ENCODE data around the gene MDM4.
"Not testable (repeated sequence)": the region's sequence is repeated elsewhere in the genome, so short reads cannot be mapped to it uniquely, and the experiment has no call there.

Gene MDM4

DNA sequence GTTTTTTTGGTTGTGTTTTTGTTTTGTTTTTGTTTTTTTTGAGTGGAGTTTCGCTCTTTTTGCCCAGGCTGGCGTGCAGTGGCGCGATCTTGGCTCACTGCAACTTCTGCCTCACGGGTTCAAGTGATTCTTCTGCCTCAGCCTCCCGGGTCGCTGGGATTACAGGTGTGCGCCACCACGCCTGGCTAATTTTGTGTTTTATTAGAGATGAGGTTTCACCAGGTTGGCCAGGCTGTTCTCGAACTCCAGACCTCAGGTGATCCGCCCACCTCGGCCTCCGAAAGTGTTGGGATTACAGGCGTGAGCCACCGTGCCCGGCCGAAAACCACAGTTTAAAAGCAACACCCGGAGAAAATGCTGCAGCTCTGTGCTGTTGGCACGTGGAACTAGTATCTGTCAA, 1.2 kb downstream of the MDM4 start:
- not testable (repeated sequence) for DNase-seq (ENCODE audit: low spot score)

GRCh38 chr1:204520834-204521709, 4.9 kb downstream of the MDM4 start:
- no peak for DNase-seq (ENCODE audit: low spot score)

DNA sequence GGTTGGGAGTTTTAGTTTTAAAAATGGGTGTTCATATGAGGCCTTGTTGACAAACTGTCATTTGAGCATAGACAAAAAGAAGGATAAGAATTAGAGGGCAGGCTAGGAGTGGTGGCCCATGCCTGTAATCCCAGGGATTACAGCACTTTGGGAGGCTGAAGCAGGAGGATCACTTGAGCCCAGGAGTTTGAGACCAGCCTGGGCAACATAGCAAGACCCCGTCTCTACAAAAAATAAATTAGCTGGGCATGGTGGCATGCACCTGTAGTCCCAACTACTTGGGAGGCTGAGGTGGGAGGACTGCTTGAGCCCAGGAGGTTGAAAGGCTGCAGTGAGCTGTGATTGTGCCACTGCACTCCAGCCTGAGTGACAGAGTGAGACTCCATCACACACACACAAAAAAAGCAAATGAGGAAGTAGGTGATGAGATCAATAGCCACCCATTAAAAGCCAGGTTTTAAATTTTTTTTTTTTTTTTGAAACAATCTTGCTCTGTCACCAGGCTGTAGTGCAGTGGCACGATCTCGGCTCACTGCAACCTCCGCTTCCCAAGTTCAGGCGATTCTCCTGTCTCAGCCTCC, 5.8 kb downstream of the MDM4 start:
- not testable (repeated sequence) for DNase-seq (ENCODE audit: low spot score)

DNA sequence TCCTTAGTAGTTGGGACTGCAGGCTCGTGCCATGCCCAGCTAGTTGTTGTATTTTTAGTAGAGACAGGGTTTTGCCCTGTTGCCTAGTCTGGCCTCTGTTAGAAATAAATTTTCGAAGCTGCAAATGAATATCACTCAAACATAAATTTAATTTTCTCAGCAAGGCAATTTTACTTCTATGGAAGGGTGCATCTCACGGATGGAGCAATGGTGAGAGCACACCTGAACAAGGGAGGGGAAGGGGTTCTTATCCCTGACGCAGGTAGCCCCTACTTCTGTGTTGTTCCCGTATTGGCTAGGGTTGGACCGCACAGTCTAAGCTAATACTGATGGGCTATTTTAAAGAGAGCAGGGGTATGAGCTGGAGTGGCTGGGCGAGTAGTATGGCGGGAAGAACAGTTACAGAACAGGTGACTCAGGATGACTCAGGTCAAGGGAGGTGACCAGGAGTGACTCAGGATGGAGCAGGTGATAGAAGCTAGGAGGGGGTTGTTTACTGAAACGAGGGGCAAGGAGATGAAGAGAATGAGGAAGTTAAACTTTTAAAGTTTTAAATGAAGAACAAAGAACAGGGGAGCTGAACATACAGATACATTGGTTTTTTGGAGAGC, 7.5 kb downstream of the MDM4 start:
- no peak for DNase-seq (ENCODE audit: low spot score)

GRCh38 chr1:204524986-204525385, 8.8 kb downstream of the MDM4 start:
- no peak for DNase-seq (ENCODE audit: low spot score)

- no peak for DNase-seq (ENCODE audit: low spot score)
Observed at GRCh38 chr1:204528241-204528640, 12.0 kb downstream of the MDM4 start.

- no peak for DNase-seq (ENCODE audit: low spot score)
Observed at GRCh38 chr1:204528677-204529076, 12.5 kb downstream of the MDM4 start.

DNA sequence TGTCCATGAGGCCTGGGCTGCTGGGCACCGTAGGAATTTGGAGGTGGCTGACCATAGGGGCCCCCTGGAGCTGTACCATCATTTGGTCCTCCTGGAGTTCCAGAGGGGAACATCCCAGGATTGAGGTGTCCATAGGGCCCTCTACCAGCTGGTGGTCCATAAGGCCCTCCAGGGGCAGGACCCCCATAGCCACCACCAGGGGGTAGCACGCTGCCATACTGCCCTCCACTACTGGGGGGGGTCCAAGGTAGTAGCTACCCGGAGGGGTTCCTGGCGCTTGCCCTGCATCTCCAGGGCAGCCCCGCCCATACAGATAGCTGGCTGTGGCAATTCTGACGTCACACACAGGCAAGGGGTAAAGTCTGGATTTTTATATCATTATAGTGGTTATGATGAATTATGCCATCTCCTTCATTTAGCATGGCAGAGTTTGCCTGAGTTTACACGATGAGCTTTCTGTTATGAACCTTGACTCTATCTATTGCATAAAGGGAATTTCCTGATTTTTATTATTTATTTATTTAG, 13.2 kb downstream of the MDM4 start:
- no peak for DNase-seq (ENCODE audit: low spot score)

DNA sequence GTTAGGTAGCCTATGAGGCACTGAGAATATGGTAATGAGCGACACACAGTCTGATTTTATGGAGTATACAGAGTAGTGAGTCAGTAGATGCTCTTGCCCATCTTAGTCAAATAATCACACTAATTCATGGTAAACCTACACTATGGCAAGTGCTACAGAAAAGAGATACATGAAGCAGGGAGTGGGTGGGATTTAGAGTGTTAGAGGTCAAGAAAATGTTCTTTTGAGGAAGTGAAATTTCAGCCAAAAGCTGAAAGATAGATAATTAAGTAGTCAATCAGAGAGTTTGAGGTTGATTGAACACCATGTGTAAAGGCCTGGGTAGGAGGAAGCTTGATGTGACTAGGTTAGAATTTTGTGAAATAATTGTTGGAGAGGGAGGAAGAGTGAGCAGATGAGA, 14.7 kb downstream of the MDM4 start:
- DNase-seq (ENCODE audit: low spot score): no peak

- DNase-seq (ENCODE audit: low spot score): no peak
Observed at GRCh38 chr1:204532832-204533231, 16.6 kb downstream of the MDM4 start.

GRCh38 chr1:204541626-204542025, 25.4 kb downstream of the MDM4 start:
- DNase-seq (ENCODE audit: low spot score): no peak

DNA sequence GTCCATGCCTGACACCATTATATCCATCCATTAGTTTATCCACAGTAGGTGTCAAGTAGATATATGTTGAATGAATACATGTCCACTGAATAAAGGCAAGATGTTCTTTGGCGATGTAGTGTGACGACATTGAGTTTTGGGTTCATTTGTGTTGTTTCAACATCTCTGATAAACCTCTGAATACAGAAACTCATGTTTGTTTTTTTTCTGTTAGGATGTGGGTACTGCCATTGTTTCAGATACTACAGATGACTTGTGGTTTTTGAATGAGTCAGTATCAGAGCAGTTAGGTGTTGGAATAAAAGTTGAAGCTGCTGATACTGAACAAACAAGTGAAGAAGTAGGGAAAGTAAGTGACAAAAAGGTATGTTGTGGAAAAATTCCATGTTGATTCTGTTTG, 28.1 kb downstream of the MDM4 start:
- no peak for DNase-seq (ENCODE audit: low spot score)

GRCh38 chr1:204545202-204545601, 29.0 kb downstream of the MDM4 start:
- DNase-seq (ENCODE audit: low spot score): no peak

DNA sequence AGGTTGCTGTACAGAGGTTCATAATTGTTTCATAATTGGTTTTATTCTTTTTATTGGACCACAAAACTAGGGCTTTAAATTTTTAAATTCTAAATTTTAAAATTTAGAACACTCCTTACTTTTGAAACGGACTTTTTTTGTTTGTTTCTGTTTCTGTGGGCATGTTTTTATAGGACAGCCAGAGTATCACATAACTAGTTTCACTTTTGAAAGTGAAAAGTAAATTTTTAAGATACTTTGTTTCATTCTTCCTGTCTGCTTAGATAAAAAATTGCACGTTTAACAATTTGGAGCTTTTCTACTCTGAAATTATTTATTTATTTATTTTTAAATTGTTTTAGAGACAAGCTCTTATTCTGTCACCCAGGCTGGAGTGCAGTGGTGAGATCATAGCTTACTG, 29.7 kb downstream of the MDM4 start:
- no peak for DNase-seq (ENCODE audit: low spot score)

GRCh38 chr1:204548265-204548664, 32.1 kb downstream of the MDM4 start:
- no peak for DNase-seq (ENCODE audit: low spot score)

- DNase-seq (ENCODE audit: low spot score): no peak
Observed at GRCh38 chr1:204549313-204549712, 33.1 kb downstream of the MDM4 start.

GRCh38 chr1:204550926-204551325, 34.7 kb downstream of the MDM4 start:
- DNase-seq (ENCODE audit: low spot score): no peak

DNA sequence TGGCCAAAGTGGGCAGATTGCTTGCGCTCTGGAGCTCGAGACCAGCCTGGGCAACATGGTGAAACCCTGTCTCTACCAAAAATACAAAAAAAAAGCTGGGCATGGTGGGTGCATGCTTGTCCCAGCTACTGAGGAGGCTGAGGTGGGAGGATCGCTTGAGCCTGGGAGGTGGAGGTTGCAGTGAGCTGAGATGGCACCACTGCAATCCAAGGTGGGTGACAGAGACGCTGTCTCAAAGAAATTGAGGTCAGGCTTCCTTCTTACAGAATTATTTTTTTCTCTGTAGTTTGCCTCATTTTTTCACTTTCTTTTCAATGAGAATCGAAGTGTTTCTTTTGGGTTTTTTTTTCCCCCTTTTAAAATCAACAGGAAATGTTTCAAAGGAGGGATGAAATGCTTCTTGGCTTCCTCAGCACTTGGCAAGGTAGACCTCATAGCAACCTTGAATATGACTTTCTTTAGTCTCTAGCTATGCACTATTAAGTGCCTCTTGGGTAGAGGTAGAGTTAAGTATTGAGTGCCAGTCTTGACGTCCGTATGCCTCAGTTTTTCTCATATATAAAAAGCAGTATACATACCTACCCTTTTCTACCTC, 40.3 kb downstream of the MDM4 start:
- DNase-seq (ENCODE audit: low spot score): no peak

GRCh38 chr1:204558467-204558866, 42.3 kb downstream of the MDM4 start:
- no peak for DNase-seq (ENCODE audit: low spot score)

DNA sequence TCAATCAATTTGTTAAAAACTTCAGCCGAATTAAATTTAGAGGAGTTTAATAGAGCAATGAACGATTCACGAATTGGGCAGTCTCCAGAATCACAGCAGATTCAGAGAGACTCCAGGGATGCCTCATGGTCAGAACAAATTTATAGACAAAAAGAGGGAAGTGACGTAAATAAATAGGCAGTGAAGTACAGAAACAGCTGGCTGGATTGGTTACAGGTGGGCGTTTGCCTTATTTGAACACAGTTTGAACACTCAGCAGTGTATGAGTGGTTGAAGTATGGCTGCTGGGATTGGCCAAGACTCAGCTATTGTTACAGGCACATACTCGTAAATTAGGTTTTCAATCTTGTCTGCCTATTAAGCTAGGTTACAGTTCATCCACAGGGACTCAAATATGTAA, 43.8 kb downstream of the MDM4 start:
- DNase-seq (ENCODE audit: low spot score): not testable (repeated sequence)

- no peak for DNase-seq (ENCODE audit: low spot score)
Observed at GRCh38 chr1:204560590-204561150, 44.5 kb downstream of the MDM4 start.

All from left forelimb (tissue), 1 donor.